Prostate gland (tissue), 2 donors: ENCODE measurements around the gene PNMA1. TPM values are rescaled to one million over a fixed set of nuclear protein-coding genes. Genes with fewer than 3 reads are reported as not detected.

Experiments used
- DNase-seq: peaks from one replicate; pipeline ENCODE4 v3.0.0-alpha.2; 2019; ENCODE audit warnings: low spot score
- H3K27ac ChIP-seq, 2 donors: fragments of 200-600 bp; sonication (generic); 2 replicates each; pipeline ENCODE4 v1.5.1; 2017 to 2019
- H3K27me3 ChIP-seq: fragments of 200-600 bp; sonication (generic); replicated peaks from 2 replicates; pipeline ENCODE4 v1.5.1; 2019; ENCODE audit not compliant: insufficient read depth
- H3K36me3 ChIP-seq, 2 donors: fragments of 200-600 bp; sonication (generic); 1 replicate in 1 of 2; 2 replicates in 1 of 2; pipeline versions ENCODE4 v1.5.1 to v1.8.1; 2017 to 2019
- H3K4me1 ChIP-seq: fragments of 200-600 bp; sonication (generic); replicated peaks from 2 replicates; pipeline ENCODE4 v1.5.1; 2019
- H3K4me3 ChIP-seq, 2 donors: fragments of 200-600 bp; sonication (generic); 2 replicates each; pipeline ENCODE4 v1.5.1; 2017 to 2019
- H3K9me3 ChIP-seq: fragments of 200-600 bp; sonication (generic); 2 replicates; pipeline ENCODE4 v1.5.1; 2017
- POLR2A ChIP-seq: fragments of 450-650 bp; IDR thresholded peaks from one replicate; pipeline ENCODE4 v1.6.1; 2016; ENCODE audit warnings: antibody characterized with exemption, mild to moderate bottlenecking
- POLR2AphosphoS5 ChIP-seq: sonication (generic); formaldehyde crosslinking; IDR thresholded peaks from one replicate; pipeline ENCODE4 v1.6.1; 2017; ENCODE audit warnings: antibody characterized with exemption
- WGBS: methylation state at CpG from one replicate; pipeline ENCODE4 v1.1.5; 2018; 5-methylcytosine and 5-hydroxymethylcytosine counted together
- intact Hi-C: fragments of 100-400 bp; cut with DNase I; formaldehyde crosslinking; loops from one replicate; pipeline ENCODE4 v1.14.2; 2022
- total RNA-seq, 2 donors: library from RNA; depleted of rRNA; stranded (reverse); fragments of >200 nt; gene quantifications; one replicate each; pipeline ENCODE4 v1.1.0, GENCODE V29; 2016
- TF ChIP-seq, protein P1 (sequence below), 4 experiments: fragments of 200-600 bp in 2 of 4; fragments of 450-650 bp in 2 of 4; sonication (generic) in 2 of 4; IDR thresholded peaks; 1 replicate in 3 of 4; 2 replicates in 1 of 4; pipeline ENCODE4 v1.5.1; 2016 to 2019; ENCODE audit warnings: antibody characterized with exemption in 4 of 4, mild to moderate bottlenecking in 2 of 4, moderate library complexity in 2 of 4

The PNMA1 gene
- total RNA-seq, 2 donors from 2014 or later = 18.6 to 62.7 TPM

DNA sequence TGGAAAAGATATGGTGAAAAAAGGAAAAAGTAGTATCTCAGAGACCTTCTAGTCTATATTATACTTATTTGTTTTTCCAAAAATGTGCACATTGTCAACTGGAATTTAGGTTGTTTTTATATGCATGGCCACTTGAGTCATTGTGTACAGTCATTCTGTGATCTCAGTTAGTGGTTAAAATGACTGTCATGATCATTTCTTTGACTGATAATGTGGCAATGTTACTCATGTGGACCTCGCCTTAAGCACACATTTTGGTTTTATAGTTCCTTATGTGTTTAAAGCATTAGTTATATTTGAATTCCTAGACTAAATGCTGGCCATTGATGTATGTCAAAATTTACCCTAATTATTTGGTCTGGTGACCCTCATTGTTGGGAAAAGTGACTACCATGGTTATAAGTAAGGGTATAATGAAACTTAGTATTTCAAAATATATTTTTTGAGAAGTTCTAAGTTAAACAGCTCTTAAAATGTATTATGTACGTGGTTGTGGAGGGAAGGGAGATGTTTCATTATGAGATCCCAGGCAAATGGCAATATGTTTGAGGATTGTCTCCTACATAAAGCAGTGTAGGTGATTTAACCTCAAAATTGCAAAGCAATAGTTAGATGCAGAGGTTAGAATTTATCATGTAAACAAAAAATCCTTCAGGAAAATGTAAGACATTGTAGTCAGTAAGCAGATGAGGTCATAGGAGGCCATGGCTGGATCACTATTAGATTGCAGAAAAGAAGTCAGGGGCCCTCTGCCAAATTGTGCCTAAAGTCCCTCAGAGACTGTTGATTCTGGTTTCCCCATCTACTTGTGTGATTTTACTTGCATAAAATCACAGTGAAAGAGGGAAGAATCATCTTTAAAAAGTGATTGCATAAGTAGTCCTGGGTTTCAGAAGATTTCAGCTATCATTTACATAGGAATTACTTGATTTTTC is 17.5 kb downstream of the PNMA1 start:
- no peak for DNase-seq
- WGBS = 85% methylated on average over 2 of the region's 2 CpGs
- H3K36me3 ChIP-seq = no peaks in the 10 kb centered on the region

GRCh38 chr14:73695997-73696396 is 18.2 kb downstream of the PNMA1 start:
- Histone ChIP-seq H3K36me3 (no peaks in the 10 kb centered on the region), H3K9me3 (no peaks in the 10 kb centered on the region), H3K27me3 (no peaks in the 10 kb centered on the region), H3K27ac (no peak overlapping the region), H3K4me3 (no peak overlapping the region), H3K4me1 (no peaks in the 10 kb centered on the region)
- intact Hi-C loops = no loop called here
- TF ChIP-seq POLR2A = no peak
- no peak for TF ChIP-seq POLR2AphosphoS5
- TF ChIP-seq, protein P1, sequence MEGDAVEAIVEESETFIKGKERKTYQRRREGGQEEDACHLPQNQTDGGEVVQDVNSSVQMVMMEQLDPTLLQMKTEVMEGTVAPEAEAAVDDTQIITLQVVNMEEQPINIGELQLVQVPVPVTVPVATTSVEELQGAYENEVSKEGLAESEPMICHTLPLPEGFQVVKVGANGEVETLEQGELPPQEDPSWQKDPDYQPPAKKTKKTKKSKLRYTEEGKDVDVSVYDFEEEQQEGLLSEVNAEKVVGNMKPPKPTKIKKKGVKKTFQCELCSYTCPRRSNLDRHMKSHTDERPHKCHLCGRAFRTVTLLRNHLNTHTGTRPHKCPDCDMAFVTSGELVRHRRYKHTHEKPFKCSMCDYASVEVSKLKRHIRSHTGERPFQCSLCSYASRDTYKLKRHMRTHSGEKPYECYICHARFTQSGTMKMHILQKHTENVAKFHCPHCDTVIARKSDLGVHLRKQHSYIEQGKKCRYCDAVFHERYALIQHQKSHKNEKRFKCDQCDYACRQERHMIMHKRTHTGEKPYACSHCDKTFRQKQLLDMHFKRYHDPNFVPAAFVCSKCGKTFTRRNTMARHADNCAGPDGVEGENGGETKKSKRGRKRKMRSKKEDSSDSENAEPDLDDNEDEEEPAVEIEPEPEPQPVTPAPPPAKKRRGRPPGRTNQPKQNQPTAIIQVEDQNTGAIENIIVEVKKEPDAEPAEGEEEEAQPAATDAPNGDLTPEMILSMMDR (IDR thresholded peaks at IDR 0.05) = no peak
- DNase-seq = no peak
- WGBS = 93% methylated on average over 2 of the region's 2 CpGs

More for the DNA sequence above, 17.5 kb downstream of the PNMA1 start:
- Histone ChIP-seq H3K4me3 (no peak overlapping the region), H3K27me3 (no peaks in the 10 kb centered on the region), H3K4me1 (no peaks in the 10 kb centered on the region), H3K27ac (no peak overlapping the region), H3K9me3 (no peaks in the 10 kb centered on the region)
- intact Hi-C loops = no loop called here
- TF ChIP-seq, protein P1 (IDR thresholded peaks at IDR 0.05) = no peak
- TF ChIP-seq POLR2AphosphoS5 = no peak
- no peak for TF ChIP-seq POLR2A

GRCh38 chr14:73695082-73695481 is 19.1 kb downstream of the PNMA1 start:
- Histone ChIP-seq H3K4me3 (no peak overlapping the region), H3K36me3 (no peaks in the 10 kb centered on the region), H3K27ac (no peak overlapping the region), H3K4me1 (no peaks in the 10 kb centered on the region), H3K9me3 (no peaks in the 10 kb centered on the region), H3K27me3 (no peaks in the 10 kb centered on the region)
- no peak for DNase-seq
- intact Hi-C loops = no loop called here
- TF ChIP-seq POLR2AphosphoS5 = no peak
- TF ChIP-seq, protein P1 (IDR thresholded peaks at IDR 0.05) = no peak
- TF ChIP-seq POLR2A = no peak
- 87% methylated on average over 2 of the region's 2 CpGs for WGBS

- intact Hi-C loops = no loop called here
- no peak overlapping the region for H3K27ac ChIP-seq
- H3K4me3 ChIP-seq = no peak overlapping the region
- 100% methylated on average over 2 of the region's 2 CpGs for WGBS
- H3K36me3 ChIP-seq = no peaks in the 10 kb centered on the region
- H3K27me3 ChIP-seq = no peaks in the 10 kb centered on the region
- TF ChIP-seq, protein P1 (IDR thresholded peaks at IDR 0.05) = no peak
- TF ChIP-seq POLR2AphosphoS5 (no peak), POLR2A (no peak)
- H3K4me1 ChIP-seq = no peaks in the 10 kb centered on the region
- DNase-seq = no peak
- no peaks in the 10 kb centered on the region for H3K9me3 ChIP-seq
Observed at GRCh38 chr14:73694083-73694482, 20.1 kb downstream of the PNMA1 start.

GRCh38 chr14:73686901-73687300 is 27.3 kb downstream of the PNMA1 start:
- TF ChIP-seq POLR2AphosphoS5 = no peak
- H3K27me3 ChIP-seq = no peaks in the 10 kb centered on the region
- intact Hi-C loops = no loop called here
- no peak overlapping the region for H3K27ac ChIP-seq
- no peaks in the 10 kb centered on the region for H3K4me1 ChIP-seq
- H3K36me3 ChIP-seq = no peaks in the 10 kb centered on the region
- WGBS = 80% methylated on average over 3 of the region's 3 CpGs
- DNase-seq = no peak
- no peak overlapping the region for H3K4me3 ChIP-seq
- H3K9me3 ChIP-seq = no peaks in the 10 kb centered on the region
